GM21526 (cell line): ENCODE results near the gene KIRREL3.

Experiments used
- ATAC-seq: cut with Tn5 transposase; IDR thresholded peaks from one replicate; pipeline ENCODE4 v1.9.1; 2021; ENCODE audit warnings: moderate library complexity; ENCODE audit not compliant: unreplicated experiment, low FRiP score

KIRREL3 gene

DNA sequence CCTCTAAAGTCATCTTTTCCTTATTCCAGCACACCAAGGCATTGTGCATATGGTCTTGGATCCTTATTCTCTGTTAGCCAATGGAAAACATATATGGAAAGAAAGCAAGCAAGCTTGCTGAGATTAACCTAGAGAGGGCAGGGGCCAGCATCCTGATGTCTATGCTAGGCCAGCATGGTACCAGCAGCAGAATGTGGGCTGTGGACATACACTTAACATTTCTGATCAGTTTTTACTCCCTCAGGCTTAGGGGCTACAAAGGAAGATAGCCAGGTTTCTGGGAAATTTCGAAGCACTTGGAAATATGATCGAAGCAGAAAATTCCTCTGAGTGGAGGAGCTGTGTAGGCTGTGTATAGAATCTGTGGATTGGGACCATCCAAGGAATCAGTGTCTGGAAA, 578.1 kb downstream of the KIRREL3 start:
- ATAC-seq = no peak

- no peak for ATAC-seq
Measured at GRCh38 chr11:126421271-126421671, 579.3 kb downstream of the KIRREL3 start.

DNA sequence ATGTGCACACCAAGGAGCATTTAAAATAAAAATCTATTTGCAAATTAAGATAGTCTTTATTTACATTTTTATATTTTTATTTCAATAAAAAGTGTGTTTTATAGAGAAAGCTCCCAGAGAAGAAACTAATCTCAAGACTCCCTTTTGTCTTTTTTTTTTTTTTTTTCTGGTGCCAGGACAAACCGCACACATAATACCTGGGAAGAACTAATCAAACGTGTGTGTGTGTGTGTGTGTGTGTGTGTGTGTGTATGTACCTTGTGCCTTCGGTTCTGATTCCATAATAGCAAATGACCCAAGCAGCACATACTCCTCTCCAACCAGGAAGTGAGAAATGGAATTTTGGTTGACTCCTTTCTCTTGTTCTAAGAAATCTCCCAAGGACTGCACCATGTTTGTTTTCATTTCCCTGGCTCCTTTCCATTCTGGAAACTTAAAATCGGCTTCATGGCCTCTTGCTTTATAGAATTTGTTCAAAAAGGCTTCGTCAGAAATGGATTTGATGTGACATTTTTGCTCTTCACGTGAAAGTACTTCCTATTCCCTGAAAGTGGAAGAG, 579.8 kb downstream of the KIRREL3 start:
- no peak for ATAC-seq

GRCh38 chr11:126419801-126420697, 580.5 kb downstream of the KIRREL3 start:
- peak; percentile 78 for ATAC-seq

DNA sequence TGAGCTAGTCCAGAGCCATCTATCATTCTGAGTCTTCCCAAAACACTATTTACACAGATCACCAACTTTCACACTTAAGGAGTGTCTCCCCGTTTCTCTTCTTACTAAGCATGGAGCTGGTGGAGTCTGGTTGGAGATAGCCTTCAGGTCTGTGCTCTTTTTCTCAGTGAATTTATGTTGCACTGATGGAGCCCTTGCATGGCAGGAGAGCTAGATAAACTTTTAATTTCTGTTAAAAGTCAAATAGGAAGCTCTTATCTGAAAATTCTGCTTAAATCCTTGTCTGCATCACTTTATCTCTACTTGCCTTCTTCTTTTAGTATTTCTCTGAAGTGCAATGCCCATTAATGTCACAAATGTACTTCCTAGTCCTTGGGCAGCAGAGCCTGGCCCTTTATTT, 581.7 kb downstream of the KIRREL3 start:
- ATAC-seq = no peak

DNA sequence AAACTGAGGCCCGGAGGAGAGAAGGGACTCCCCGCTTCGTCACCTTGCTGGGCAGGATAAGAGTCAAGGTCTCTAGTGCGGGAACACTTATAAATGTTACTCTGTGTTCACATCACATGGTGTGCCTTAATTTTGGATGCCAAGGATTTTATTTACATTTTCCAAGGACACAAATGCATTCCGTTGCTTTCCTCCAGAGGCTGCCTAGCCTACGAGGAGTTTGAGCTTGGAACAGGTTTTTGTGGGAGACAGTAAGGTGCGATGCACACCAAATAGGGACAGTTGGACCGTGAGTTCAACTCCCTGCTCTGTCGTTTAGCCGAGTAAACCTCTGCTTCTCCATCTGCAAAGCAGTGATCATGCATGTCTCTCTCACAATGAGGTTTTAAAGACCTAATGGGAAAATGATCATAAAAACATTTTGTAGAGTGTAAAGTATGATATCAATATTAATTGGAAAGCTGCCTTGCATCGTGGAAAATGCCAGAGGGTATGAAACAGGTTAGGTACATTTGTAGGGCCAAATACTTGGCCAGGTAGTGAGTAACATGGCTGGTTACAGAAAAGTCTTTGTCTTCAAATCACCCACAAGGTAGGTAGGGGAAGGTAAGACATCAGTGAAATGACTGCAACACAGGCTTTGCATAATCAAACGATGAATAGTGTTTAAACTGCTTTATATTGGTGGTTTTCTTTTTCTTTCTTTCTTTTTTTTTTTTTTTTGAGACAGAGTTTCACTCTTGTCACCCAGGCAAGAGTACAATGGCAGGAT, 583.3 kb downstream of the KIRREL3 start:
- no peak for ATAC-seq

- ATAC-seq = peak; percentile 80
Measured at GRCh38 chr11:126416542-126417090, 584.0 kb downstream of the KIRREL3 start.

DNA sequence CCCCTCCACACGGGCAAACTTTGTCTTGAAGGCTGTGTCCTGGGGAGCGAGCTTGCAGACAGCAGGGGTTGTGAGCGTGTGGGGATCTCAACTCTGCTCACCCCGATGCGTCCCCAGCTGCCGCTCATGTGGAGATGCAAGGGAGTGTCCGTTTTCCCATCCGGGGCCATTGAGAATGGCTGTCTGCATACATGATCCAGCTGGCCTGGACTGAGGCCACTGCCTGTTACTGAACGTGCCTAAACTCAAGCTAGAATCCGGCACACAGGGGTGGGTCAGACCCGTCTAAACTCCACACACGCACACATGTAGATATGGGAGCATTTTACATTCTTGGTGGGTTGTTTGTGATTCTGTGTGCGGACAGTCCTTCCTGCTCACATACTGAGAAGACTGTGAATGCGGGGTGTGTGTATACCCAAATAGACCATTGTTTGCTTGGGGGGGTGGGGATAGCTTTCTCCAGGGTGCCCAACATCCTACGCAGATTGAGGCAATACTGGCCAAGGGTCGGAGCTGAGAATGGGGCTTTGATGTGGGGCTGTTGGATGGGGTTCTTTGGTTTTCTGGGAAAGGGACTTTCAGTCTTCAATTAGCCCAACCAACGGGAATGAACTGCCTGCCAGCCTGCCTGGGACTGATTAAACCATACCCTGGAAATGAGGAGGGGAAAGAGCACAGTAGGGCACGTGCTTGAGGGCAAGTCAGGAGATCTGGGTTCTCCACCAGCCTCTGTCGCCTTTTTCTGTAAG, 584.7 kb downstream of the KIRREL3 start:
- ATAC-seq = no peak

GRCh38 chr11:126415128-126415527, 585.4 kb downstream of the KIRREL3 start:
- no peak for ATAC-seq

DNA sequence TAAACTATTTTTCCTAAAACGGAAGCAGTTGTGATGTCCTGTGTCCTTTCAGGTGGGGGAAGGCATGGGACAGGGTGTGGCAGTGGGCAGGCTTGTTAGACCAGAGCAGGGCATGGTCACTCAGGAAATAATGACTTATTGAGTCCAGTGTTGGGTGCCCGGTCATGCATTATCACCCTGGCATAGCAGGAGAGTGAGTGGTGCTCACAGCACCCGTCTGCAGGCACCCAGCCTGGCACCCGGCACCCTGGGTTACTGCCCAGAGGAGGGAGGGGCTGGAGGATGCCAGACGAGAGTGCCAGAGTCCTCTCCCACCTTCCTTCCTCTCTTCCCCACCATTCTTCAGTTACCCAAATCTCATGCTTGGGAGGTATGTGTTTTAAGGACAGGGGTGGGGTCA, 586.0 kb downstream of the KIRREL3 start:
- ATAC-seq = no peak

GRCh38 chr11:126413843-126414405, 586.6 kb downstream of the KIRREL3 start:
- ATAC-seq = no peak

GRCh38 chr11:126413426-126413825, 587.1 kb downstream of the KIRREL3 start:
- ATAC-seq = no peak

DNA sequence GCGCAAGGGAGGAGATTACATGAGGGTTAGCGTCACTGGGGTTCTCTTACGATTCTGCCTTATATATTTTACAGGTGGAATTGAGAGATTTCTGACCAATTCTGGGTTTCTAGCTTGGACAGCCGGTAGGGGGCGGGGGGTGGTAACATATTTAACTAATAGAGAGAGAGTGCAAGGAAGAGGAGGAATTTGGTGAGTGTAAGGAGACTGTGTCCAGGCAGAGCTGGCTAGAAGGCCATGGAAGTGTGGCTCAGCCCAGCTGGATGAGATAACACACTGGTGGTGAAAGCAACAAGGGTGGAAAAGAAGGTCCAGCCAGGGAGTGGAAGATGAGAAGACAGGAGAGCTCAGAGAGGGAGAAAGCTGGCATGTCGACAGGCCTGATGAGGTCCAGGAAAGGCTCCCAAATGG, 588.6 kb downstream of the KIRREL3 start:
- no peak for ATAC-seq

DNA sequence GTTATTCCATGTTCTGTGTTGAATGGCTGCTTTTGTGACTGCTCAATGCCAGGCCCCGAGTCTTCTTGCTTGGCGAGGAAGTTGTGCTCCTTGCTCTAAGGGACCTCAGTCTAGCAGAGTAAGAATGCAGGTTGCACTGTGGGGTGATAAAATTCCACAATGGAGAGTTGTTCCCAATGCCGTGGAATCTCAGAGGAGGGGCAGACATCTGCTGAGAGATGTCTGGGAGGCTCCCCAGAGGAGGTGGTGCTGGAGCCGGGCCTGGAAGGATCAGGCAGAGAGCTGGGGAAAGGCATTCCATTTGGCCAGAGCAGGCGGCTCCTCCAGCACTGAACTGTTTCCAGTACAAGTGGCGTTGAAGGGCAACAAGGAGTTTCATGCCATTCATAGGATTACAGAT, 589.9 kb downstream of the KIRREL3 start:
- no peak for ATAC-seq

GRCh38 chr11:126409620-126409985, 591.0 kb downstream of the KIRREL3 start:
- ATAC-seq = no peak

DNA sequence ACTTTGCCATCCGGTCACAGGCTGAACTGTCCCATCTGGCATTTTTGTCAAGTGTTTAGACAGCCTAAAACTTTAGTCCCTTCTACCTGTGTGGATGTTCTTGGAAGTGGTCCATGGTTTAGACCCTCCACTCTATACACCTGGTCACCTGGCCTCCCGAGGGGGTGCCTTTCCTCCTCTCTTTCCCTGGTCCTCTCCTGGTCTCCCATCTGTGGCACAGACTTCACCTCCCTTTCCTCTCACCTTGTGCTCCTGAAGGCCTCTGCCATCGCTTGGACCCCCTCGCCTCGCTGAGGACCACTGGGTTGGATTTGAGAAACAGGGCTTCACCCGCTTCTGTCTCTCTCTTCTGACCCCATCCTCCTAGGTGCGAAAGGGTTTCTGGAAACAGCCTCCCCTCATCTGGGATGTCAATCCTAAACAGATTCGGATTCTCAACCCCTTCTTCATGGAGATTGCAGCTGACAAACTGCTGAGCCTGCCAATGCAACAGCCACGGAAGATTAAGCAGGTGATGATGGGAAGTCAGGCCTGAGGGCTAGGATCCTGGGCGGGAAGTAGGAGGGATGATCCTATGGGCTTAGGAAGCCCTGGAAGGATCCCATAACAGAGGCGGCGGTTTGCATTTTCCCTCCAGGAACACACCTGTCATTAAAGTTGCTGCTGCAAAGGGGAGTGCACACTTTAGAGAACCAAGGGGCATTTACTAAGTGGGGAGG, 591.5 kb downstream of the KIRREL3 start:
- no peak for ATAC-seq

GRCh38 chr11:126408496-126408895, 592.1 kb downstream of the KIRREL3 start:
- ATAC-seq = no peak

DNA sequence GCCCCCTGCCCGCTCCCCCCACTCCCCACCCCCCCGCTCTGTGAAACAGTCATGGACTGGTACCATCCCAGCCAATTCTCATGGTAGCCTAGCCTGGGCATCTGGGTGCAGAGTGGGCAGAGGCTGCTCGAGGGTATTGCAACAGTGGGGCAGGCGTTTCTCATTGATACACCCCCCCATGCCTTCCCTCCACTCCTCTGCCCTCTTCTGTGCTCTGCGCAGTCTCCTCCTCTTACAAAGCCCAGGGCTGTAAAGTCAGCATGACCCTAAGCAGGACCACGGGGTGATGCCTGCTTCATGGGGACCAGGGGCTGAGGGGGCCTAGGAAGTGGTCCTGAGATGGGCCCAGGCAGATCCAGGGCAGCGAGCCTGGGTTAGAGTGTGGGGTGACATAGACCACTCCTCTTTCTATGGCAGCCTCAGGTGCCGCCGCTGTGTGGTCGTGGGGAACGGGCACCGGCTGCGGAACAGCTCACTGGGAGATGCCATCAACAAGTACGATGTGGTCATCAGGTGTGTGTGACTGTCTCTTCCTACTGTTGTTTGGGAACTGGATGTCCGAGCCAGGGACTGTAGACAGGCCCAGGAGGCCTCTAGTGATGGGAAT, 592.8 kb downstream of the KIRREL3 start:
- no peak for ATAC-seq

- no peak for ATAC-seq
Measured at GRCh38 chr11:126407101-126407521, 593.5 kb downstream of the KIRREL3 start.
